AG10803 (cell line): ENCODE data around the gene ACTL8.
A peak's percentile ranks its signal among the peaks of the same experiment; 100 is the strongest.

Experiments used
- DNase-seq: peaks from one replicate; pipeline ENCODE4 v3.0.0; 2010; ENCODE audit warnings: low read depth
- H3K4me3 ChIP-seq: 2 replicates; pipeline ENCODE4 v1.5.1; 2011; ENCODE audit warnings: mild to moderate bottlenecking, low read length, control low read depth
- TF ChIP-seq, protein P1 (sequence below): conservative IDR thresholded peaks from 2 replicates; pipeline ENCODE4 v1.5.1; 2011; ENCODE audit warnings: mild to moderate bottlenecking, low read length, control low read depth, inconsistent platforms

ACTL8 gene

DNA sequence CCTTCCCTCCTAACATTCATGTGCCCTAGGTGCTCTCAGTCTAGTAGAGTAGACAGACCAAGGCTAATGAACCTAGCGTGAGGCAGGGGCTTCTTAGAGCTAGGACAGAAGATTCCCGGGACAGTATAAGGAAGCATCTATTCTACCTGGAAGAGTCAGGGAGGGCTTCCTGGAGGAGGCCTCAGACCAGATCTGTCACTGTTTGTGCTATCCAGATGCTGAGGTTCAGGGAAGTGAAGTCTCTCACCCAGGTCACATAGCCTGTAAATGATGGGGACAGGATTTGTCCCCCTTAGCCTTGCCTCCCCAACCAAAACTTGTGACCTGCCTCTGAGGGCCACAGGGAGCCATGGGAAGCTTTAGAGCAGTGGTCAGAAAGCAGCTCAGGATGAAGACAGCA, 20.7 kb downstream of the ACTL8 start:
- TF ChIP-seq, protein P1, sequence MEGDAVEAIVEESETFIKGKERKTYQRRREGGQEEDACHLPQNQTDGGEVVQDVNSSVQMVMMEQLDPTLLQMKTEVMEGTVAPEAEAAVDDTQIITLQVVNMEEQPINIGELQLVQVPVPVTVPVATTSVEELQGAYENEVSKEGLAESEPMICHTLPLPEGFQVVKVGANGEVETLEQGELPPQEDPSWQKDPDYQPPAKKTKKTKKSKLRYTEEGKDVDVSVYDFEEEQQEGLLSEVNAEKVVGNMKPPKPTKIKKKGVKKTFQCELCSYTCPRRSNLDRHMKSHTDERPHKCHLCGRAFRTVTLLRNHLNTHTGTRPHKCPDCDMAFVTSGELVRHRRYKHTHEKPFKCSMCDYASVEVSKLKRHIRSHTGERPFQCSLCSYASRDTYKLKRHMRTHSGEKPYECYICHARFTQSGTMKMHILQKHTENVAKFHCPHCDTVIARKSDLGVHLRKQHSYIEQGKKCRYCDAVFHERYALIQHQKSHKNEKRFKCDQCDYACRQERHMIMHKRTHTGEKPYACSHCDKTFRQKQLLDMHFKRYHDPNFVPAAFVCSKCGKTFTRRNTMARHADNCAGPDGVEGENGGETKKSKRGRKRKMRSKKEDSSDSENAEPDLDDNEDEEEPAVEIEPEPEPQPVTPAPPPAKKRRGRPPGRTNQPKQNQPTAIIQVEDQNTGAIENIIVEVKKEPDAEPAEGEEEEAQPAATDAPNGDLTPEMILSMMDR = no peak
- no peak for DNase-seq
- no peak overlapping the region for H3K4me3 ChIP-seq

DNA sequence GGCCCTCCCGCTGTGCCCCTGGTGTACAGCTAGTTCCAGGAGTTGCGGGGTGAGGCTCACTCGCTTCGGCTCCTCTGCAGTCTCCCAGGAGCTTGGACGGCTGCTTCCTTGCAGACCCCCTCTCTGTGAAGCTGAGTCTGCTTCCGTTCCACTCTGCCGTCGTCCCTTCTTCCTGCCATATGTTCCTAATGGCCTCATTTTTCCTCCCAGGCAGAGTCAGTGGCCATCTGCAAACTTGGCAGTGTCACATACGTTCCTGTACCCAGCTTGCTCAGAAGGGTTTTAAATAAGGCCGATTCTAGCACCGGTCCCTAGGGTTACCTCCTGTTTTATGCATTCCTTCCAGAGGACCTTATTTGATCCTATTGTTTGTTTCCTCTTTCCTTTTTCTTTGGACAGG, 21.3 kb downstream of the ACTL8 start:
- H3K4me3 ChIP-seq = no peak overlapping the region
- TF ChIP-seq, protein P1 = no peak
- DNase-seq = peak; percentile 12

- TF ChIP-seq, protein P1 = no peak
- DNase-seq = no peak
- H3K4me3 ChIP-seq = no peak overlapping the region
These were observed 22.2 kb downstream of the ACTL8 start for GRCh38 chr1:17777330-17777729.

GRCh38 chr1:17777818-17778217, 22.7 kb downstream of the ACTL8 start:
- H3K4me3 ChIP-seq = no peak overlapping the region
- TF ChIP-seq, protein P1 = no peak
- no peak for DNase-seq

DNA sequence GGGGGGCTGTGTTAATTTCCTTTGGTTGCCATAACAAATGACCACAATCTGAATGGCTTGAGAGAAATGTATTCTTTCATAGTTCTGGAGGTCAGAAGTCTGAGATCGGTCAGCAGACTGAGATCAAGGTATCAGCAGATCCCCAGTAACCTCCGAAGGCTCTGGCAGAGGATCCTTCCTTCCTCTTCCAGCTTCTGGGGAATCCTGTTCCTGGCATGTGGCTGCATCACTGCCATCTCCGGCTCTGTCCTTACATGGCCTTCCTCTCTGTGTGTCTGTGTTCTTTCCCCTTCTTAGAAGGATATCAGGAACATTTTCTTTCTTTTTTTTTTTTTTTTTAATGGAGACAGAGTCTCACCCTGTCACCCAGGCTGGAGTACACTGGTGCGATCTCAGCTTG, 25.8 kb downstream of the ACTL8 start:
- DNase-seq = no peak
- H3K4me3 ChIP-seq = no peak overlapping the region
- TF ChIP-seq, protein P1 = no peak

DNA sequence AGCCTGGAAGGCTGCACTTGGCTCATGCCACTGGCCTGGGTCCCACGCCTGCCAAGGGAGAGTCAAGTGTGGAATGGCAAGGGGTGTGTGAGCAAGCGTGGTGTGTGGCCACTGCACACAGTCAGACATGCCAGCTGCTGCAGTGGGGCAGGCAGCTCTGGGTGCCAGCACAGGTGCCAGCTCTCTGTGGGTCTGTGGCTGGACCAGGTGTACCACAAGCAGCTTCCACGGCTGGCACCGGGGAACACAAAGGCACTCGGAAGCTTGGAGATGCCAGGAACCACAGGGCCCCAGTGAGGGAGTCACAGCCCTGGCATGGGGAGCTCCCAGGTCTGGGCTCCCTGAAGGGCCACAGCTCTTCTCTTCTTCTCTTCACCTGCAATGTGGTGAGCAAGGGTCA, 34.8 kb downstream of the ACTL8 start:
- no peak for DNase-seq
- TF ChIP-seq, protein P1 = no peak
- H3K4me3 ChIP-seq = no peak overlapping the region

GRCh38 chr1:17790383-17791054, 35.4 kb downstream of the ACTL8 start:
- no peak overlapping the region for H3K4me3 ChIP-seq
- TF ChIP-seq, protein P1 = no peak
- no peak for DNase-seq
